Osteoblast (primary cell): Measurements from ENCODE around the gene PLAC8L1. TPM values are rescaled to one million over a fixed set of nuclear protein-coding genes. Genes with fewer than 3 reads are reported as not detected.
"Not testable (repeated sequence)": the region's sequence is repeated elsewhere in the genome, so short reads cannot be mapped to it uniquely, and the experiment has no call there.

Source experiments
- DNase-seq: peaks from one replicate; pipeline ENCODE4 v3.0.0; 2011; ENCODE audit warnings: low spot score, mixed read lengths; ENCODE audit not compliant: insufficient read length; ENCODE audit errors: missing footprints
- H2AFZ ChIP-seq: 2 replicates; pipeline ENCODE4 v1.6.0; 2011; ENCODE audit warnings: mild to moderate bottlenecking, low read length
- H3K27ac ChIP-seq: 2 replicates; pipeline ENCODE4 v1.5.1; 2011; ENCODE audit warnings: mild to moderate bottlenecking, low read depth, low read length, moderate library complexity
- H3K27me3 ChIP-seq: 2 replicates; pipeline ENCODE4 v1.6.0; 2012; ENCODE audit warnings: mild to moderate bottlenecking, control low read depth, inconsistent platforms, low read length, moderate library complexity; ENCODE audit not compliant: insufficient read depth
- H3K36me3 ChIP-seq: 2 replicates; pipeline ENCODE4 v1.5.1; 2011; ENCODE audit warnings: mild to moderate bottlenecking, low read length, control low read depth, moderate library complexity; ENCODE audit not compliant: insufficient read depth
- H3K4me1 ChIP-seq: 2 replicates; pipeline ENCODE4 v1.5.1; 2011; ENCODE audit warnings: mild to moderate bottlenecking, low read length, control low read depth, moderate library complexity; ENCODE audit not compliant: insufficient read depth
- H3K4me2 ChIP-seq: 2 replicates; pipeline ENCODE4 v1.6.0; 2011; ENCODE audit warnings: mild to moderate bottlenecking, low read length; ENCODE audit not compliant: insufficient read depth
- H3K4me3 ChIP-seq: fragments of 200-600 bp; sonication (generic); 3 replicates; pipeline ENCODE4 v1.5.1; 2012; ENCODE audit warnings: mild to moderate bottlenecking, low read length, inconsistent platforms; ENCODE audit not compliant: insufficient read depth
- H3K79me2 ChIP-seq: 2 replicates; pipeline ENCODE4 v1.6.0; 2012; ENCODE audit warnings: mild to moderate bottlenecking, low read length, control low read depth, inconsistent platforms; ENCODE audit not compliant: insufficient read depth
- H3K9me3 ChIP-seq: 2 replicates; pipeline ENCODE4 v1.5.1; 2011; ENCODE audit warnings: low read depth, low read length, control low read depth
- H4K20me1 ChIP-seq: 2 replicates; pipeline ENCODE4 v1.6.0; 2012; ENCODE audit warnings: mild to moderate bottlenecking, low read length, control low read depth; ENCODE audit not compliant: insufficient read depth
- total RNA-seq: library from RNA; depleted of rRNA; stranded (reverse); fragments of >200 nt; gene quantifications from 2 replicates; pipeline ENCODE4 v1.2.3, GENCODE V29; 2012
- TF ChIP-seq, protein P1 (sequence below): IDR thresholded peaks from 2 replicates; pipeline ENCODE4 v1.5.1; 2011; ENCODE audit warnings: mild to moderate bottlenecking, low read depth, low read length, moderate library complexity; ENCODE audit errors: extremely low read depth

PLAC8L1 gene
- total RNA-seq, 1 donor, result not detected

- TF ChIP-seq, protein P1, sequence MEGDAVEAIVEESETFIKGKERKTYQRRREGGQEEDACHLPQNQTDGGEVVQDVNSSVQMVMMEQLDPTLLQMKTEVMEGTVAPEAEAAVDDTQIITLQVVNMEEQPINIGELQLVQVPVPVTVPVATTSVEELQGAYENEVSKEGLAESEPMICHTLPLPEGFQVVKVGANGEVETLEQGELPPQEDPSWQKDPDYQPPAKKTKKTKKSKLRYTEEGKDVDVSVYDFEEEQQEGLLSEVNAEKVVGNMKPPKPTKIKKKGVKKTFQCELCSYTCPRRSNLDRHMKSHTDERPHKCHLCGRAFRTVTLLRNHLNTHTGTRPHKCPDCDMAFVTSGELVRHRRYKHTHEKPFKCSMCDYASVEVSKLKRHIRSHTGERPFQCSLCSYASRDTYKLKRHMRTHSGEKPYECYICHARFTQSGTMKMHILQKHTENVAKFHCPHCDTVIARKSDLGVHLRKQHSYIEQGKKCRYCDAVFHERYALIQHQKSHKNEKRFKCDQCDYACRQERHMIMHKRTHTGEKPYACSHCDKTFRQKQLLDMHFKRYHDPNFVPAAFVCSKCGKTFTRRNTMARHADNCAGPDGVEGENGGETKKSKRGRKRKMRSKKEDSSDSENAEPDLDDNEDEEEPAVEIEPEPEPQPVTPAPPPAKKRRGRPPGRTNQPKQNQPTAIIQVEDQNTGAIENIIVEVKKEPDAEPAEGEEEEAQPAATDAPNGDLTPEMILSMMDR, result no peak
- Histone ChIP-seq H3K79me2 (no peaks in the 10 kb centered on the region), H2AFZ (no peak overlapping the region), H3K27ac (no peak overlapping the region), H3K4me3 (no peak overlapping the region), H3K36me3 (peaks cover 63% of the 10 kb centered on the region), H3K27me3 (no peaks in the 10 kb centered on the region), H3K9me3 (no peaks in the 10 kb centered on the region), H4K20me1 (no peaks in the 10 kb centered on the region), H3K4me1 (no peaks in the 10 kb centered on the region), H3K4me2 (no peak overlapping the region)
- no peak for DNase-seq
Observed at GRCh38 chr5:146116361-146116760, 11.0 kb upstream of the PLAC8L1 start.

GRCh38 chr5:146112476-146112875, 7.1 kb upstream of the PLAC8L1 start:
- no peak overlapping the region for H3K4me2 ChIP-seq
- no peak overlapping the region for H3K4me3 ChIP-seq
- peaks cover 28% of the 10 kb centered on the region for H3K36me3 ChIP-seq
- no peak overlapping the region for H3K27ac ChIP-seq
- H3K4me1 ChIP-seq, result no peaks in the 10 kb centered on the region
- no peaks in the 10 kb centered on the region for H3K9me3 ChIP-seq
- no peak for DNase-seq
- TF ChIP-seq, protein P1, result no peak
- H3K27me3 ChIP-seq, result no peaks in the 10 kb centered on the region
- H2AFZ ChIP-seq, result no peak overlapping the region
- H3K79me2 ChIP-seq, result no peaks in the 10 kb centered on the region
- H4K20me1 ChIP-seq, result no peaks in the 10 kb centered on the region

DNA sequence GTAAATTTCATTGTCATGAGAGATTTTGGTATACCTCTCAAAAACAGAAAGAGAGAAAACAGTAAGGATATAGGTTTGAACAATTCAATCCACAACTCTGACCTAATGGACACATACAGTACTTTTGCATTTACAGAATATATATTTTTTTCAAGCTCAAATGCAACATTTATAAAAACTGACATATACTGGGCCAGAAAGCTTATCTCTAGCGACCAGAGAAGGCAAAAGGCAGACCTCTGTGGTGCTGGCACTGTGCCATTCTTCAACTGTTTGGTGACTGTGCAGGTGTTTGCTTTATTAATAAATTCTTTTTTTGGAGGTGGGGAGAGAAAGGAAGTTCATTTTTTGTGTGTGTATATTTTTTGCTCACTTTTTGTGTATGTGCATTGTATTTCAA, 6.0 kb upstream of the PLAC8L1 start:
- DNase-seq, result no peak
- no peaks in the 10 kb centered on the region for H3K9me3 ChIP-seq

GRCh38 chr5:146109379-146109778, 4.0 kb upstream of the PLAC8L1 start:
- Histone ChIP-seq H3K27me3 (no peaks in the 10 kb centered on the region), H2AFZ (no peak overlapping the region), H3K27ac (no peak overlapping the region), H3K4me1 (no peaks in the 10 kb centered on the region), H4K20me1 (no peaks in the 10 kb centered on the region), H3K9me3 (no peaks in the 10 kb centered on the region), H3K79me2 (no peaks in the 10 kb centered on the region), H3K36me3 (peaks cover 21% of the 10 kb centered on the region), H3K4me2 (no peak overlapping the region), H3K4me3 (no peak overlapping the region)
- TF ChIP-seq, protein P1, result no peak
- DNase-seq, result no peak

More for the DNA sequence above, 6.0 kb upstream of the PLAC8L1 start:
- Histone ChIP-seq H3K4me2 (no peak overlapping the region), H4K20me1 (no peaks in the 10 kb centered on the region), H3K27me3 (no peaks in the 10 kb centered on the region), H2AFZ (no peak overlapping the region), H3K36me3 (peaks cover 26% of the 10 kb centered on the region), H3K27ac (no peak overlapping the region), H3K79me2 (no peaks in the 10 kb centered on the region), H3K4me1 (no peaks in the 10 kb centered on the region), H3K4me3 (no peak overlapping the region)
- TF ChIP-seq, protein P1, result no peak

DNA sequence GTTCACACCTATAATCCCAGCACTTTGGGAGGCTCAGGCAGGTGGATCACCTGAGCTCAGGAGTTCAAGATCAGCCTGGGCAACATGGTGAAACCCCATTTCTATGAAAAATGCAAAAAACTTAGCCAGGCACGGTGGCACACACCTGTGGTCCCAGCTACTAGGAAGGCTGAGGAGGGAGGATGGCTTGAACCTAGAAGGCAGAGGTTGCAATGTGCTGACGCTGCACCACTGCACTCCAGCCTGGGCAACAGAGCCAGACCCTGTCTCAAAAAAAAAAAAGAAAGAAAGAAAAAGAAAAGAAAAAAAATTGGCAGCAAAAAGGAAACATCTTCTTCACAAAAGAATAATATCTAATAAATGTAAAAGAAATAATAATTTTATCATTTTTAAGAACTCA, 3.5 kb upstream of the PLAC8L1 start:
- not testable (repeated sequence) for H3K27me3 ChIP-seq, H3K27ac ChIP-seq, H3K4me3 ChIP-seq, H4K20me1 ChIP-seq, H3K4me2 ChIP-seq, DNase-seq, H3K4me1 ChIP-seq, H3K9me3 ChIP-seq, H2AFZ ChIP-seq, H3K79me2 ChIP-seq
- peaks cover 18% of the 10 kb centered on the region for H3K36me3 ChIP-seq
